Stimulated activated naive B cell treated with anti-CD40 and anti-IgM and Interleukin-4, amounts not matched to agents 10 μg/mL and 1 μg/mL and 100 μg/mL, for 72 hours (primary cell): Measurements from ENCODE around the gene RAPGEF6.
"Not testable (repeated sequence)": the region's sequence is repeated elsewhere in the genome, so short reads cannot be mapped to it uniquely, and the experiment has no call there.

Source experiments
- ATAC-seq, 2 donors: fragments of 150-1000 bp; cut with Tn5 transposase; replicated peaks; 2 replicates each; pipeline ENCODE4 v1.10.0; 2021; ENCODE audit warnings: moderate library complexity in 1 of 2
- DNase-seq: peaks from one replicate; pipeline ENCODE4 v3.0.0; 2021
- H3K27ac Mint-ChIP-seq: one replicate; pipeline ENCODE4 v1.8.0; 2022; ENCODE audit warnings: mild to moderate bottlenecking, mixed read lengths
- H3K27me3 Mint-ChIP-seq, 2 donors: one replicate each; pipeline ENCODE4 v1.8.0; 2022; ENCODE audit warnings: mixed read lengths in 2 of 2
- H3K36me3 Mint-ChIP-seq, 2 donors: one replicate each; pipeline ENCODE4 v1.8.0; 2022; ENCODE audit warnings: mixed read lengths in 2 of 2, mild to moderate bottlenecking in 1 of 2
- H3K4me1 Mint-ChIP-seq, 2 donors: one replicate each; pipeline ENCODE4 v1.8.0; 2022; ENCODE audit warnings: mixed read lengths in 2 of 2, mild to moderate bottlenecking in 1 of 2
- H3K4me3 Mint-ChIP-seq, 2 donors: one replicate each; pipeline ENCODE4 v1.8.0; 2022; ENCODE audit warnings: mild to moderate bottlenecking in 2 of 2, mixed read lengths in 2 of 2, moderate library complexity in 1 of 2
- H3K9me3 Mint-ChIP-seq, 2 donors: one replicate each; pipeline ENCODE4 v1.8.0; 2022; ENCODE audit warnings: mixed read lengths in 2 of 2, mild to moderate bottlenecking in 1 of 2

Gene RAPGEF6

DNA sequence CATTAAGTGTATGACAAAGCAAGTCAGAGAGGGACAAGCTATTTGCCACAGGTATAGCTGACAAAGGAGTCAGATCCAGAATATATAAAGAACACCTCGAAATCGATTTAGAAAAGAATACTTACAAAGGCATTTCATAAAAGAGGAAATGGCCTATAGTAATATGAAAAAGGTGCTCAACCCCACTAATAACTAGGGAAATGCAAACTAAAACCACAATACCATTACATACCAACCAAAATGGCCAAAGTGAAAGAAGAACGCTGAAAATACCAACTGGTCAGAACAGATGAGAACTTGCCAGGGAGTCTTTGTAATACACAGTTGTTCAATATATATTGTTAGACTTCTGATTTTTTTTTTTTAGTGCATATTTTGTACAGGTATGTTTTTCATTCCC is 218.3 kb downstream of the RAPGEF6 start:
- no peaks in the 10 kb centered on the region for H3K27me3 Mint-ChIP-seq
- no peak for DNase-seq
- H3K9me3 Mint-ChIP-seq, result no peaks in the 10 kb centered on the region
- H3K27ac Mint-ChIP-seq, result no peak overlapping the region
- peak; percentile 82 for ATAC-seq
- peaks cover 15 to 43% of the 10 kb centered on the region in 2 donors for H3K36me3 Mint-ChIP-seq
- H3K4me3 Mint-ChIP-seq, result peak overlapping the region; percentile 21 to 51
- peaks cover 16 to 42% of the 10 kb centered on the region in 2 donors for H3K4me1 Mint-ChIP-seq

DNA sequence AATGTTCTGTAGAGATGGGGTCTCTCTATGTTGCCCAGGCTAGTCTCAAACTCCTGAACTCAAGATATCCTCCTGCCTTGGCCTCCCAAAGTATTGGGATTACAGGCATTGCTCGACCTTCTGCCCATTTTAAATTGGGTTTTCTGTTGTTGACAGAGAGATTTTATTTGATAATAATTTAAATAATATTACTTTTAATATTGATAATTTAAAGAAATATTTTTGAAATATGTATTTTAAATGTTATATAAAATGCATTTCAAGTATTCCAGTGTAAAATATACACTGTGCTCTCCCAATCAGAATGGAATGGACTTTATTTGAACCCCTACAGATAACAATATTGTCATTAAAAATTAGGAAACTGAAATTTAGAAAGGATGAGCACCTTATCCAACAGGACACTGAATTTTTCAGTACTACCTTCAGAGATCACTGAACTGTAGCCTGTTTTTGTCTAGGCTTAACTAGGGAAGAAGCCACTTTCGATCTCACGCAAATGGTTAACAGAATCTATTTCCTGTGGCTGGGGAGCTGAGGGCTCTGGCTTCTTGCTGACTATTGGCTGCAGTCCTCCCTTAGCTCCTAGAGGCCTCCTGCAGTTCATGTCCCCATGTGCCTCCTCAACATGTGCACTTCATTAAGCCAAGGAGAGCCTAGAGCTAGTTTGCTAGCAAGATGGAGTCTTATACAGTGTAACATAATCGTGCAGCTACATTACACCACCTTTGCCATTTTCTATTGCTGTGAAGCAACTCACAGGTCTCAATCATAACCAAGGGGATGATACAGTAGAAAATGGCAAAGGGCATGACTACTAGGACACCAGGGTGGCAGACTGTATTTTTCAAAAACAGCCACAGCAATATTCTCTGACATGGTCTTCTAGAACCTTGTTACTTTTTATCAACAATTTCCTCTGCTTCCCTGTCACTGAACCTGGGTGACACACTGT is 221.1 kb downstream of the RAPGEF6 start:
- H3K9me3 Mint-ChIP-seq, result peaks cover 0 to 3% of the 10 kb centered on the region in 2 donors
- no peak overlapping the region for H3K4me3 Mint-ChIP-seq
- peak overlapping the region; percentile 86 for H3K27ac Mint-ChIP-seq
- H3K36me3 Mint-ChIP-seq, result peaks cover 27 to 47% of the 10 kb centered on the region in 2 donors
- H3K4me1 Mint-ChIP-seq, result peaks cover 16 to 35% of the 10 kb centered on the region in 2 donors
- no peak for DNase-seq
- H3K27me3 Mint-ChIP-seq, result no peaks in the 10 kb centered on the region
- ATAC-seq, result peak; percentile 64 to 70

DNA sequence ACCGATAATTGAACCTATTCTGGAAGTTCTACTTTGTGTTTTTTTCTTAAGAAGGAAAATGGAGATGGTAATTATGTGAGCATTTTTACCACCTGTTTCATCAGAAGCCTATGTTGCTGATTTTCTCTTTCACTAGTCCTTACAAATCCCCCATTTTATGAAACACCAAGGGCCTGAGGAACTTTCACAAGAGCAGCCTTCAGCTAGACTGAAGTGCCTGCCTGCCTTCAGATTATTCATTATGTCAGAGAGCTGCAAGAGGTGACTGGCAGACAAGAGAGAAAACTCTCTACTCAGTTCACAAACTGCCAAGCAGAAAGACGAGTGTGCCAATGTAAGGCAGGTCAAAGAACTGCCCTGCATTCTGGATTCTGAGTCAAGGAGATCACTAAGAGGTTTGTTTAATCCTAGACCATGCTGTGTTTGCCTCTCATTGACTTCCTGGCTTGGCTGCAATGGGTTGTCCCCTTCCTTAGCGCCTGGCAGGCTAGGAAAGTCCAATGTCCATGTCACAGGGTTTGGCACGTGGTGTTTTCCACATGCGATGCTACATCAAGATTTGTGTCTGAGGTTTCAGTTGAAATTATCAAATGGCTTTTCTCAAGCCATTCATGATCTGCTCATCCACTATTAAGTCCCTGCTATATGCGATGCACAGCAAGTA is 227.9 kb downstream of the RAPGEF6 start:
- peaks cover 3 to 6% of the 10 kb centered on the region in 2 donors for H3K9me3 Mint-ChIP-seq
- no peaks in the 10 kb centered on the region for H3K27me3 Mint-ChIP-seq
- no peak overlapping the region for H3K27ac Mint-ChIP-seq
- H3K4me1 Mint-ChIP-seq, result peaks cover 0 to 2% of the 10 kb centered on the region in 2 donors
- ATAC-seq (no peak), DNase-seq (no peak)
- peaks cover 51 to 77% of the 10 kb centered on the region in 2 donors for H3K36me3 Mint-ChIP-seq
- H3K4me3 Mint-ChIP-seq, result no peak overlapping the region

DNA sequence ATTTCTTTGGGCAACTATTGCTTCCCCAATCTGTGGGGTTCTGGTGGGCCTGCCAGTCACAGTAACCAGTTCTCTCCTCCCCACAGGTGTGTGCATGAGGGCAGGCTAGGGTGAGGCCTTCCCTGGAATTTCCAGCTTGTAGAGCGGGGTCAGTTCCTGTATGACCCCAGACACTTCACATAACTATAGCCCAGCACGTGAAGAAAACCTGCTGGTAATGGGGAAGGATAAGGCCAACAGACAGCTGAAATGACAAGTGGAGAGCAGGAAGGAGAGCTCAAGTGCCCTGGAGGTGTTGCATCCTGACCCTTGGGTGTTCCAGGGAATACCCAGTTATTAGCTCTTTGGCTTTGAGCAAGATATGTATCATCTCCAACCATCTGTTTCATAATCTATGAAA is 229.0 kb downstream of the RAPGEF6 start:
- peaks cover 56 to 78% of the 10 kb centered on the region in 2 donors for H3K36me3 Mint-ChIP-seq
- H3K27ac Mint-ChIP-seq, result peak overlapping the region; percentile 87
- H3K4me3 Mint-ChIP-seq, result no peak overlapping the region
- H3K9me3 Mint-ChIP-seq, result peaks cover 6% of the 10 kb centered on the region in 2 donors
- H3K27me3 Mint-ChIP-seq, result no peaks in the 10 kb centered on the region
- peaks cover 0 to 2% of the 10 kb centered on the region in 2 donors for H3K4me1 Mint-ChIP-seq
- DNase-seq (no peak), ATAC-seq (no peak)

DNA sequence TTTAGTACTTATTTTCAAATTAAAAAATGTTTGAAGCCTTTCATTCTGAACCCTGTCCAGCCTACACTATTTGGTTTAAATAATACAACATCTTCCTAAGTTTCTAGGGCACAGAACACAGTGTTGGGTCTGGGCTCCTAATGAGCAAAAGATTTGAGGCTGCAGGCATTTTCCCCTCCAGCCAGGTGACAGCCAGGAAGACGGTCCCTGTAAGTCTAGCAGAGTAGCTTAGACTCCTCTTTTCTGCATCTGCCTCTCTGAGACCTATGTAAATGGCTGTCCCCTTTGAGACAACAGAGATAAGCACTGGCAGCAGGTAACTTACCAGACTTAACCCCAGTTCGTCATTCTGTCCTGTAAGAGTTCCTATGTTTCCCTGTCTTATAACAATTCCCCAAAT is 229.4 kb downstream of the RAPGEF6 start:
- DNase-seq (no peak), ATAC-seq (no peak)
- H3K4me1 Mint-ChIP-seq, result peaks cover 0 to 2% of the 10 kb centered on the region in 2 donors
- H3K27me3 Mint-ChIP-seq, result no peaks in the 10 kb centered on the region
- peaks cover 55 to 77% of the 10 kb centered on the region in 2 donors for H3K36me3 Mint-ChIP-seq
- H3K4me3 Mint-ChIP-seq, result no peak overlapping the region
- peak overlapping the region; percentile 51 for H3K27ac Mint-ChIP-seq
- peaks cover 6% of the 10 kb centered on the region in 2 donors for H3K9me3 Mint-ChIP-seq

DNA sequence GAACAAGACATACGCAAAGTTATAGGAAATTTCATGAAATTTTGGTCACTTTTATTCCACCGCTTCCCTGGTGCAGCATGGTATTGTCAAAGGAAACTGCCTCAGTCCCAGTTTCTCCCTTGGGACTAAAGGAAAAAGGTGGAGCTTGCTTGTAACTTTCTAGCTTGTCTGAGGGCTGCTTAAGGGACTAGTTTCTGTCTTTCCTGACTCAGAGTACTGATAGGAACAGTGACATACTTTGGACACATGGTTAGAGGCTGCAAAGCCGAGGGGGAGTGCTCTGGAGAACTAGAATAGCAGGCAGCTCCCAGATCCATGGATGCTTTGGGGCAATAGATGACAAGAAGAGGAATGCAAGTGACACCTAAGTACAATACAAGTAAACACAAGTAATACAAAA is 234.4 kb downstream of the RAPGEF6 start:
- Mint-ChIP-seq H3K4me1 (peaks cover 13 to 33% of the 10 kb centered on the region in 2 donors), H3K9me3 (peaks cover 6 to 9% of the 10 kb centered on the region in 2 donors), H3K27ac (peak overlapping the region; percentile 43), H3K4me3 (no peak overlapping the region), H3K27me3 (no peaks in the 10 kb centered on the region), H3K36me3 (peaks cover 57 to 67% of the 10 kb centered on the region in 2 donors)
- ATAC-seq (no peak), DNase-seq (no peak)

DNA sequence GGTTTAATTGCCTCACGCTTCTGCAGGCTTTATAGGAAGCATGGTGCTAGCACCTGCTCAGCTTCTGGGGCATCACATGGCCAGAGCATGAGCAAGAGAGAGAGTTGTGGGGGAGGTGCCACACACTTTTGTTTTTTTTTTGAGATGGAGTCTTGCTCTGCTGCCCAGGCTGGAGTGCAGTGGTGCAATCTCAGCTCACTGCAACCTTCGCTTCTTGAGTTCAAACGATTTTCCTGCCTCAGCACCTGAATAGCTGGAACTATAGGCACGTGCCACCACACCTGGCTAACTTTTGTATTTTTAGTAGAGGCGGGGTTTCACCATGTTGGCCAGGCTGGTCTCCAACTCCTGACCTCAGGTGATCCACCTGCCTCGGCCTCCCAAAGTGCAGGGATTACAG is 236.0 kb downstream of the RAPGEF6 start:
- ATAC-seq, H3K9me3 Mint-ChIP-seq, DNase-seq, H3K27me3 Mint-ChIP-seq, H3K4me3 Mint-ChIP-seq: not testable (repeated sequence)
- Mint-ChIP-seq H3K36me3 (peaks cover 58 to 67% of the 10 kb centered on the region in 2 donors), H3K4me1 (peaks cover 17 to 42% of the 10 kb centered on the region in 2 donors), H3K27ac (peak overlapping the region; percentile 73)

DNA sequence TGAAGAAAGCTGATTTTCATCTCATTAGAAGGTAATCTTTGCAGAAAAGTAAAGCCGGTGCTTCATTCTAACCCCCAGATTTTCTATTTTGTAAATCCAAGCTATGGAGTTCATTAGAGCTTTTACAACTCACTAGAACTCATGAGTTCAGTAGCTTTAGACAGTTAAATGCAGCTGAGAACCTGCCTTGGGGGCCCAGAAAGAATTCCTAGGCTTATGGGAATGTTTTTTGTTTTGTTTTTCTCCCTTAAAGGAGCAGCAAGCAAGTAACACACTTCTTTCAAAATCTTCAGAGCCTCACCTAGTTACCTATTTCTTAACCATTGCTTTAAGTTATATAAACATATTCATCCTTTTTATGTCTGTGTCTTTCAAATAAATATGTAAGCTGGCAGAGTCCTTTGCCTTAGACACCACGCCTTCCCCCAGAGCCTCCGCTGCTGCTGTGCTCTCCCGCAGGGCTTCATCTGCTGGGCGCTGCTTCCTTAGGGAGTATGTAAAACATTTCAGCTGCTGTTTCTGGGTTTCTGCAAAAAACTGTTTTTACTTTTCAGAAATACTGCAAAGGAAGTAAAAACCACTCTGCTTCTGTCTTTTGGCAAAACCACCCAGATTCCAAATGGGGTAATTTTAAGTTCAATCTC is 238.3 kb downstream of the RAPGEF6 start:
- H3K4me3 Mint-ChIP-seq, result no peak overlapping the region
- H3K36me3 Mint-ChIP-seq, result peaks cover 66% of the 10 kb centered on the region in 2 donors
- peaks cover 20 to 61% of the 10 kb centered on the region in 2 donors for H3K4me1 Mint-ChIP-seq
- peaks cover under 1 to 3% of the 10 kb centered on the region in 2 donors for H3K9me3 Mint-ChIP-seq
- ATAC-seq (no peak), DNase-seq (no peak)
- peak overlapping the region; percentile 90 for H3K27ac Mint-ChIP-seq
- no peaks in the 10 kb centered on the region for H3K27me3 Mint-ChIP-seq

DNA sequence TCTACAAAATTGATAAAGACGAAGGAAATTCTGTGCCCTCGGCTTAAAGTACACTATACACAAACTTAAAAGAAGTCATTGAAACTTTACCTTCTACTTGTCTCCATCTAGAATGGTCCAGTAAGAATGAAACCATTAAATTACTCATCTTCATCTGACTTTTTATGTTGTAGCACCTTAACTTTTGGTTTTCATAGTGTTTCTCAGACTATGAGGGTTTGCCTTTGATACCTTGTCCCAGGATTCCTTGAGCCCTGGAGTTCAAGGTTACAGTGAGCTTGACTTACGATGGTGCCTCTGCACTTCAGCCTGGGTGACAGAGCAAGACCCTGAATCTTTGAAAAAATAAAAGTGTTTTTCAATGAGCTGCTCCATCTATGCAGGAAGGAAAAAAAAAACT is 239.0 kb downstream of the RAPGEF6 start:
- ATAC-seq, result peak; percentile 67 to 80

DNA sequence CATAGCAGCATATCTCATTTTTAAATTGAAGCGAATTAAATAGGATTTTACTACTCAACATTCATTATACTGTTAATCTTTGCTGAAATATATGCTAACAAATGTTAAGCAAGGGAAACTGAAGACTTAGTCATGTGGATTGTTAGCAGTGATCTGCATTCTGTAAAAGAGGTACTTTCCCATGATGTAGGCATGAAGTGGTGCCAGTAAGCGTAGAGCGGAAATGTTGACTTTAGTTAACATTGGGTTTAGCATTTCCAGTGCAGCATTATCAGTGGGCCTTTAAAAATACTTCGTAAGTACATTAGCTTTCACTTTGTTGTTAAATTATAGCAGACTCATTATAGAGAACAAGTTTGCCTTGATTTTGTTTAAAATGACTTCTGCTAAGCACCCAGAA is 240.9 kb downstream of the RAPGEF6 start:
- peaks cover 70 to 76% of the 10 kb centered on the region in 2 donors for H3K36me3 Mint-ChIP-seq
- H3K9me3 Mint-ChIP-seq, result no peaks in the 10 kb centered on the region
- H3K27me3 Mint-ChIP-seq, result no peaks in the 10 kb centered on the region
- no peak for DNase-seq
- peak; percentile 90 to 92 for ATAC-seq
- H3K4me1 Mint-ChIP-seq, result peaks cover 28 to 70% of the 10 kb centered on the region in 2 donors
- peak overlapping the region; percentile 88 for H3K27ac Mint-ChIP-seq
- peak overlapping the region; percentile 37 to 50 for H3K4me3 Mint-ChIP-seq

More for the DNA sequence above, 239.0 kb downstream of the RAPGEF6 start:
- Mint-ChIP-seq H3K36me3 (peaks cover 66 to 70% of the 10 kb centered on the region in 2 donors), H3K27me3 (no peaks in the 10 kb centered on the region), H3K4me1 (peaks cover 20 to 61% of the 10 kb centered on the region in 2 donors), H3K4me3 (peak overlapping the region in 1 of 2 donors; percentile 37), H3K27ac (peak overlapping the region; percentile 90), H3K9me3 (peaks cover 0 to 3% of the 10 kb centered on the region in 2 donors)
- DNase-seq, result no peak

DNA sequence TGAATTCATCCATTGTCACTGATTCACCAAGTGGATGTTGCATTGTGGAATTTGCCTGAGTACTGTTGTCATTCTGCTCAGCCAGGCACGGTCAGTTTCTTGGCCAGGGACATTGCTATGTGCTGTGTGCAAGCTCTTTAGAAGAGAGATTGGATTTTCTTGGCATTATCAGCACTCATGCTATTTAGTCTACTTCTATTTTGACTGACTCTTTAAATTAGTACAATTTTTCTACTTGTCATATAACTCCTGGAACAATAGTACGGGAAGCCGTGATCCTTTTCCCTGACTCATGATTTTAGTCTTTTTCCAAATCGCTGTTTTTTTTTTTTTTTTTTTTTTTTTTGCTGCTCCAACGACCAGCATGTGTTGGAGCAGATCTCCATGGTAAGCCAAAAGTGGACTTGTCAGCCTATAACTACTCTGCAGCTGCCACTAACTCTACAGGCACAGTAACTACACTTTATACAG is 241.5 kb downstream of the RAPGEF6 start:
- Mint-ChIP-seq H3K9me3 (no peaks in the 10 kb centered on the region), H3K27ac (peak overlapping the region; percentile 88), H3K4me3 (peak overlapping the region in 1 of 2 donors; percentile 44), H3K36me3 (peaks cover 68 to 74% of the 10 kb centered on the region in 2 donors), H3K27me3 (no peaks in the 10 kb centered on the region), H3K4me1 (peaks cover 30 to 70% of the 10 kb centered on the region in 2 donors)
- ATAC-seq (peak in 1 of 2 donors; percentile 39), DNase-seq (no peak)

DNA sequence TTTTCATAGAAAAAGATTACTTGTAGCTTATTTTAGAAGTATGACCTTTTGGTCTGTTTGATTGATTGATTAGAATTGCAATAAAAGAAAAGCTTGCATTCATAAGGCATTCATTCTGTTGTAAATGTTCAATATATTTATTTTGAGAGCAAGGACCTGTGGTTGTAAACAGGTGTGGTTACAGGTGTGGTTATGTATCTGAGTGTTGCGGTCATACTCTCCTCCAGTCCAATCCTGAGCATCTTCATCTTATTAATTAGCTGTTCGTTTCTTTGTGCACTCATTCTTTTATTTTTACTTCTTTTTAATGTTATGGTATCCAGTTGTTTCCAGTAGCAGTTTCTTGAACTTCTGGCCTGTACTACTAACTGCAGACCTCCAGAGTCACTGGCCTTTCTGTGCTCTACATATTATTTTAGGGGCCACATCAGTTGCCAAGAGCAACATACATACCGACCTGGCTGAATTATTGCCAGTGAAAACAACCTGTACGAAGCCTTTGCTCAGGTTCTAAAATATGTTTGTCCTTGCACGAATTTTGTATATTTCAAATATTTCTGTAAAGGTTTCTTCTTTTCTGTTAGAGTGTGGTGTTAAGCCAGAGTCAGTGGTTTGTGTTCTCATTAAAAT is 242.4 kb downstream of the RAPGEF6 start:
- Mint-ChIP-seq H3K27ac (peak overlapping the region; percentile 75), H3K27me3 (no peaks in the 10 kb centered on the region), H3K36me3 (peaks cover 62 to 70% of the 10 kb centered on the region in 2 donors), H3K4me3 (no peak overlapping the region), H3K4me1 (peaks cover 30 to 67% of the 10 kb centered on the region in 2 donors), H3K9me3 (no peaks in the 10 kb centered on the region)
- ATAC-seq (no peak), DNase-seq (no peak)

DNA sequence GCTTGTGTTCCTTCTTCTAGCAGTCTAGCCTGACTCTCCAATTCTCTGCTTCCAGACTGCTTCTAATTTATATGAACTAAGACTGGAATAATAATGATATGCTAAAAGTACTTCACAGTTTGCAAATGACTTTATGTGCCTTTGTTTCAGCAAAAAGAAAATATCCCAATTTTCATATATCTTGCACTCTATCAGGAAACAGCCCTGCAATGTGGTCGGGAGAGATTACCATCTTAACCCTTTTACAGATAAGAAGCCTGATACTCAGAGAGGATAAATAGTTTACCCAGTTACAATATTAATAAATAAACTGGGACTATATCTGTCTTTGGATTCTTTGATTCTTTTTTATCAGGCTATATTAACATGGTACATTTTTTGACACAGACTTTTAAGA is 245.2 kb downstream of the RAPGEF6 start:
- Mint-ChIP-seq H3K36me3 (peaks cover 47 to 59% of the 10 kb centered on the region in 2 donors), H3K27me3 (no peaks in the 10 kb centered on the region), H3K4me3 (peak overlapping the region; percentile 22 to 42), H3K27ac (peak overlapping the region; percentile 63), H3K9me3 (no peaks in the 10 kb centered on the region), H3K4me1 (peaks cover 18 to 53% of the 10 kb centered on the region in 2 donors)
- ATAC-seq, result no peak
- no peak for DNase-seq
